A673 (cell line): ENCODE measurements around the gene AUH.

Source experiments
- EZH2 ChIP-seq: fragments of 200-600 bp; sonication (generic); IDR thresholded peaks from 2 replicates; pipeline ENCODE4 v1.6.1; 2017; ENCODE audit warnings: borderline replicate concordance, low read depth, mild to moderate bottlenecking, mixed read lengths, antibody characterized with exemption, low read length; ENCODE audit not compliant: poor library complexity, severe bottlenecking
- TF ChIP-seq, protein P1 (sequence below): fragments of 300-800, 200-600 bp; sonication (generic); conservative IDR thresholded peaks from 2 replicates; pipeline ENCODE4 v1.5.1; 2017; ENCODE audit warnings: low read depth, mild to moderate bottlenecking, antibody characterized with exemption, low read length, moderate library complexity, mixed read lengths

DNA sequence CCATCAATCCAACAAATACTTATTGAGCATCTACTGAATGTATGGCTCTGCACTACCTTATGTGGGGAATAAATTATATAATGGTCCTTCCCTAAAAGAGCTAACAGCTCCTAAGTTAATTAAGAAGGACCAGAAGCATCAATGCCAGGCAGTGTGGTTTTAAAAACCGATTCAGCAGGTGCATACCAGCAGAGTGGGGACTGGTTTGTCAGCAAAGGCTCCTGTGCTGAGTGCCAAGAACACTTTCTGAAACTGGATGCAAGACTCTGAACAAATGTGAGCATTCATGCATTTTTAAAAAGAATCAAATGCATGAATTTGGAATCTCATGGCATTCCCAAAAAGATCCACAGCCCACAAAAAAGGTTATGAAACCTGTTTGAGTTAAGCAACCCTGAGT is 142.2 kb downstream of the AUH start:
- no peak for TF ChIP-seq EZH2
- TF ChIP-seq, protein P1, sequence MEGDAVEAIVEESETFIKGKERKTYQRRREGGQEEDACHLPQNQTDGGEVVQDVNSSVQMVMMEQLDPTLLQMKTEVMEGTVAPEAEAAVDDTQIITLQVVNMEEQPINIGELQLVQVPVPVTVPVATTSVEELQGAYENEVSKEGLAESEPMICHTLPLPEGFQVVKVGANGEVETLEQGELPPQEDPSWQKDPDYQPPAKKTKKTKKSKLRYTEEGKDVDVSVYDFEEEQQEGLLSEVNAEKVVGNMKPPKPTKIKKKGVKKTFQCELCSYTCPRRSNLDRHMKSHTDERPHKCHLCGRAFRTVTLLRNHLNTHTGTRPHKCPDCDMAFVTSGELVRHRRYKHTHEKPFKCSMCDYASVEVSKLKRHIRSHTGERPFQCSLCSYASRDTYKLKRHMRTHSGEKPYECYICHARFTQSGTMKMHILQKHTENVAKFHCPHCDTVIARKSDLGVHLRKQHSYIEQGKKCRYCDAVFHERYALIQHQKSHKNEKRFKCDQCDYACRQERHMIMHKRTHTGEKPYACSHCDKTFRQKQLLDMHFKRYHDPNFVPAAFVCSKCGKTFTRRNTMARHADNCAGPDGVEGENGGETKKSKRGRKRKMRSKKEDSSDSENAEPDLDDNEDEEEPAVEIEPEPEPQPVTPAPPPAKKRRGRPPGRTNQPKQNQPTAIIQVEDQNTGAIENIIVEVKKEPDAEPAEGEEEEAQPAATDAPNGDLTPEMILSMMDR: no peak
